Mammary epithelial cell (primary cell): ENCODE results near the gene MICU1.

Experiments used
- CTCF ChIP-seq, 2 donors: IDR thresholded peaks in 1 of 2; conservative IDR thresholded peaks in 1 of 2; 2 replicates each; pipeline ENCODE4 v1.5.1; 2011 to 2012; ENCODE audit warnings: inconsistent platforms in 2 of 2, low read length in 2 of 2, mild to moderate bottlenecking in 2 of 2, control low read depth in 1 of 2, low read depth in 1 of 2; ENCODE audit not compliant: insufficient read depth in 1 of 2; ENCODE audit errors: extremely low read depth in 1 of 2
- EZH2 ChIP-seq: IDR thresholded peaks from 2 replicates; pipeline ENCODE4 v1.6.1; 2012; ENCODE audit warnings: low read length, inconsistent platforms, borderline replicate concordance

DNA sequence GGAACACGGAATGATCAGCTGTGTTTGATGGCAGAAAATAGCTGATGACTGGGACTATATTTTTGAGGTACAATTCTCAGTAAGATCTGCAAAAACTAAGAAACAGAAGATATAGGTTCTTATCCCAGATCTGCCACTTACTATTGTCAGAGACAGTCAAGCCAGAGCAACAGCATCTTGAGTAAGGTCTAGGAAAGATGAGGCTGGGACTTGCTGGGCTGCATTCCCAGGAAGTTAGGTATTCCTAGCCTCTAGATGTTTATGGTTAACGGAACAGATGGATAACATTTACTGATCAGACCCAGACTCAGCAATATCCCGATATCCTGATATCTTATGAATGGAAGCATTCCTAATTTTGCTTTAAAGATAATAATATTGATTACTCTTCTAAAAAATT, 202.5 kb downstream of the MICU1 start:
- no peak for TF ChIP-seq EZH2
- no peak for TF ChIP-seq CTCF (conservative IDR thresholded peaks at IDR 0.05 in 1 of 2, IDR thresholded peaks at IDR 0.05 in 1 of 2; ENCODE audit: extremely low read depth in 1 of 2, insufficient read depth in 1 of 2, low read depth in 1 of 2, low read length in 2 of 2)
